Measurements from ENCODE around the gene TBCCD1. TPM values are rescaled to one million over a fixed set of nuclear protein-coding genes. Genes with fewer than 3 reads are reported as not detected.

Gene TBCCD1
- total and polyA plus RNA-seq, 2 of the 4 experiments (the other 2 are of a cell fraction), result 7.9 to 19.7 TPM

DNA sequence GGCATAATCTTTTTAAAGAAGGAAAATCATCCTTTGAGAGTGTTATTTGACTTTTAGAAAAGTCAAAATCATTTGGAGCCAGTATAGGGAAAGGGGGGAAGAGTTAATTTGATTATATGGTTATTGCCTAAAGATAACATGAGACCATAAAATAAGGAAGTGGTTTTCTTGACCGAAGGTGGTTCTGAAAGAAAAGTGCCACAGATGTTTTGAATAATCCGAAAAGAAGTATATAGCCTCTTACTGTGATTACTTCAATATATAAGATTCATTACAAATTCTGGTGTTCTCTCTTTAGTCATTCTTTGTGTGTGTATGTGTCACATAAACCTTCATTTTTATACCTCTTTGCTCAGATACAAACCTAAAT is 4.5 kb upstream of the TBCCD1 start:
- no peak overlapping the region for H3K18ac ChIP-seq (ENCODE audit: low read depth, low read length)
- peaks cover 9% of the 10 kb centered on the region for H3K36me3 ChIP-seq (ENCODE audit: control insufficient read depth, insufficient read depth, low read length)
- ChIA-PET CTCF (interaction anchor here (1.8 kb wide), 1 partner anchor 46 kb away, joined by 4 read pairs; no protein-coding TSS in a partner anchor), POLR2A (ENCODE audit: unreplicated experiment) (interaction anchor here (0.6 kb wide), 1 partner anchor 639 kb away, joined by 4 read pairs; no protein-coding TSS in a partner anchor)
- DNase-seq, result no peak
- no peak overlapping the region for H2AK9ac ChIP-seq (replicated peaks; ENCODE audit: low read depth, low read length, poor library complexity)
- H4K8ac ChIP-seq (ENCODE audit: low read depth in 2 of 2, low read length in 2 of 2), result 0 out of 4 replicates have a peak overlapping the region, but pooled peaks of 1 of the 2 experiments have one; percentile 23
- H2BK15ac ChIP-seq (ENCODE audit: low read depth, low read length), result no peak overlapping the region
- no peak overlapping the region for H3K4me2 ChIP-seq (ENCODE audit: low read depth, low read length)
- no peak for ATAC-seq (ENCODE audit: low read depth)
- H2AK5ac ChIP-seq (ENCODE audit: low read depth, low read length), result no peak overlapping the region
- no peak overlapping the region for H3K27ac ChIP-seq (ENCODE audit: insufficient read depth, low read length)
- no peaks in the 10 kb centered on the region for H3K9me3 ChIP-seq (ENCODE audit: control insufficient read depth, insufficient read depth, low read length)
- H3K14ac ChIP-seq (replicated peaks; ENCODE audit: low read depth, low read length), result no peak overlapping the region
- H4K20me1 ChIP-seq (ENCODE audit: insufficient read depth, low read length), result no peaks in the 10 kb centered on the region
- no peak overlapping the region for H4K5ac ChIP-seq (ENCODE audit: low read depth, low read length)
- H2AFZ ChIP-seq (replicated peaks; ENCODE audit: low read length, poor library complexity), result no peak overlapping the region
- H3K9ac ChIP-seq (ENCODE audit: low read depth, low read length), result no peak overlapping the region
- WGBS, 2 experiments (ENCODE audit: extremely low coverage in 2 of 2, insufficient read length in 1 of 2), result no CpG with 5 or more reads among the region's 2 CpGs
- no peak overlapping the region for H4K91ac ChIP-seq (ENCODE audit: insufficient read depth, low read depth, low read length)
- H2BK5ac ChIP-seq (ENCODE audit: low read depth, low read length, poor library complexity, severe bottlenecking), result no peak overlapping the region
- H3K4ac ChIP-seq (ENCODE audit: low read depth, low read length), result no peak overlapping the region
- H3K27me3 ChIP-seq (ENCODE audit: control insufficient read depth, insufficient read depth, low read length), result no peaks in the 10 kb centered on the region
- H3K23ac ChIP-seq (ENCODE audit: low read depth, low read length), result no peak overlapping the region
- no TSS peak for BruUV-seq (replicated peaks)
- in situ Hi-C loops (cut with MboI; ENCODE audit: low sequenced_read_pairs), result no loop called here
- TF ChIP-seq POLR2A (IDR thresholded peaks at IDR 0.05; ENCODE audit: low read depth, low read length), result no peak
- no peak for TF ChIP-seq RCOR1 (IDR thresholded peaks at IDR 0.05; ENCODE audit: insufficient replicate concordance, low read length)
- TF ChIP-seq MAFK (IDR thresholded peaks at IDR 0.05; ENCODE audit: low read depth, low read length), result no peak
- TF ChIP-seq SMC3 (IDR thresholded peaks at IDR 0.05; ENCODE audit: low read depth, low read length), result no peak
- TF ChIP-seq CEBPB (IDR thresholded peaks at IDR 0.05; ENCODE audit: low read depth, low read length), result no peak
- TF ChIP-seq, protein P1, sequence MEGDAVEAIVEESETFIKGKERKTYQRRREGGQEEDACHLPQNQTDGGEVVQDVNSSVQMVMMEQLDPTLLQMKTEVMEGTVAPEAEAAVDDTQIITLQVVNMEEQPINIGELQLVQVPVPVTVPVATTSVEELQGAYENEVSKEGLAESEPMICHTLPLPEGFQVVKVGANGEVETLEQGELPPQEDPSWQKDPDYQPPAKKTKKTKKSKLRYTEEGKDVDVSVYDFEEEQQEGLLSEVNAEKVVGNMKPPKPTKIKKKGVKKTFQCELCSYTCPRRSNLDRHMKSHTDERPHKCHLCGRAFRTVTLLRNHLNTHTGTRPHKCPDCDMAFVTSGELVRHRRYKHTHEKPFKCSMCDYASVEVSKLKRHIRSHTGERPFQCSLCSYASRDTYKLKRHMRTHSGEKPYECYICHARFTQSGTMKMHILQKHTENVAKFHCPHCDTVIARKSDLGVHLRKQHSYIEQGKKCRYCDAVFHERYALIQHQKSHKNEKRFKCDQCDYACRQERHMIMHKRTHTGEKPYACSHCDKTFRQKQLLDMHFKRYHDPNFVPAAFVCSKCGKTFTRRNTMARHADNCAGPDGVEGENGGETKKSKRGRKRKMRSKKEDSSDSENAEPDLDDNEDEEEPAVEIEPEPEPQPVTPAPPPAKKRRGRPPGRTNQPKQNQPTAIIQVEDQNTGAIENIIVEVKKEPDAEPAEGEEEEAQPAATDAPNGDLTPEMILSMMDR (conservative IDR thresholded peaks at IDR 0.05; ENCODE audit: low read depth, low read length), result no peak
- TF ChIP-seq, protein P2, sequence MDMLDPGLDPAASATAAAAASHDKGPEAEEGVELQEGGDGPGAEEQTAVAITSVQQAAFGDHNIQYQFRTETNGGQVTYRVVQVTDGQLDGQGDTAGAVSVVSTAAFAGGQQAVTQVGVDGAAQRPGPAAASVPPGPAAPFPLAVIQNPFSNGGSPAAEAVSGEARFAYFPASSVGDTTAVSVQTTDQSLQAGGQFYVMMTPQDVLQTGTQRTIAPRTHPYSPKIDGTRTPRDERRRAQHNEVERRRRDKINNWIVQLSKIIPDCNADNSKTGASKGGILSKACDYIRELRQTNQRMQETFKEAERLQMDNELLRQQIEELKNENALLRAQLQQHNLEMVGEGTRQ (IDR thresholded peaks at IDR 0.05; ENCODE audit: low read depth, low read length), result no peak
- no peak for TF ChIP-seq MXI1 (IDR thresholded peaks at IDR 0.05; ENCODE audit: borderline replicate concordance, low read depth, low read length)
- TF ChIP-seq NFE2L2 (IDR thresholded peaks at IDR 0.05; ENCODE audit: low read depth, low read length), result no peak
- TF ChIP-seq FOS (IDR thresholded peaks at IDR 0.05; ENCODE audit: low read depth, low read length), result no peak
- TF ChIP-seq BHLHE40 (IDR thresholded peaks at IDR 0.05; ENCODE audit: low read depth, low read length), result no peak
- TF ChIP-seq RFX5 (IDR thresholded peaks at IDR 0.05; ENCODE audit: low read depth, low read length), result no peak
- TF ChIP-seq, protein P3, sequence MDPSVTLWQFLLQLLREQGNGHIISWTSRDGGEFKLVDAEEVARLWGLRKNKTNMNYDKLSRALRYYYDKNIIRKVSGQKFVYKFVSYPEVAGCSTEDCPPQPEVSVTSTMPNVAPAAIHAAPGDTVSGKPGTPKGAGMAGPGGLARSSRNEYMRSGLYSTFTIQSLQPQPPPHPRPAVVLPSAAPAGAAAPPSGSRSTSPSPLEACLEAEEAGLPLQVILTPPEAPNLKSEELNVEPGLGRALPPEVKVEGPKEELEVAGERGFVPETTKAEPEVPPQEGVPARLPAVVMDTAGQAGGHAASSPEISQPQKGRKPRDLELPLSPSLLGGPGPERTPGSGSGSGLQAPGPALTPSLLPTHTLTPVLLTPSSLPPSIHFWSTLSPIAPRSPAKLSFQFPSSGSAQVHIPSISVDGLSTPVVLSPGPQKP (IDR thresholded peaks at IDR 0.05; ENCODE audit: borderline replicate concordance, low read depth, low read length), result no peak
- no peak for TF ChIP-seq CHD1 (IDR thresholded peaks at IDR 0.05; ENCODE audit: low read depth, low read length)
- TF ChIP-seq MAZ (IDR thresholded peaks at IDR 0.05; ENCODE audit: borderline replicate concordance, low read depth, low read length), result no peak
- TF ChIP-seq RAD21 (IDR thresholded peaks at IDR 0.05; ENCODE audit: low read length), result no peak
- H2BK120ac ChIP-seq (ENCODE audit: low read depth, low read length), result no peak overlapping the region
- dilution Hi-C loops (cut with HindIII; ENCODE audit: low sequenced_read_pairs, unreplicated experiment), result no loop called here
- H3K9me1 ChIP-seq (ENCODE audit: insufficient read depth, low read length), result 0 out of 2 replicates have a peak, but pooled peaks cover 2% of the 10 kb centered on the region
- no peak overlapping the region for H2BK20ac ChIP-seq (ENCODE audit: low read depth, low read length)
- H3K56ac ChIP-seq (ENCODE audit: extremely low read depth, insufficient read depth, low read length), result no peak overlapping the region
- H3K79me1 ChIP-seq (ENCODE audit: low read depth in 1 of 2, low read length in 2 of 2), result peaks cover 14 to 37% of the 10 kb centered on the region in 2 experiments
- H3K4me3 ChIP-seq (ENCODE audit: insufficient read depth, low read depth, low read length), result no peak overlapping the region
- intact Hi-C loops (cut with micrococcal nuclease), result loop anchor here (10.0 kb wide), 1 partner anchor 213 kb away; the partner anchor contains the start of gene EIF4A2
- H3K4me1 ChIP-seq (ENCODE audit: control insufficient read depth, insufficient read depth, low read length), result peaks cover 6% of the 10 kb centered on the region; the same call in 1 of the 2 replicates

Measured in IMR-90 (cell line).